IMR-90 (cell line): ENCODE data around the gene DMRT1. TPM values are rescaled to one million over a fixed set of nuclear protein-coding genes. Genes with fewer than 3 reads are reported as not detected.

ENCODE experiments used
- ATAC-seq: fragments of 200-7000 bp; cut with Tn5 transposase; 2 replicates; pipeline ENCODE4 v1.9.1; 2020; ENCODE audit warnings: low read depth, mild to moderate bottlenecking, moderate library complexity
- BruUV-seq: library from RNA; stranded (reverse); fragments of 400-500 nt; replicated peaks from 2 replicates; lab custom pipeline; 2021; lab: Mats Ljungman, UMichigan
- CTCF ChIA-PET: fragments of 300-600 bp; formaldehyde crosslinking; extraction: SDS; loops from one replicate; lab custom pipeline; 2021; ENCODE audit warnings: antibody characterized with exemption; lab: Yijun Ruan, JAX
- POLR2A ChIA-PET: fragments of 300-600 bp; sonication (Branson Sonifier 250); formaldehyde crosslinking; loops from one replicate; lab custom pipeline; 2022; ENCODE audit warnings: antibody characterized with exemption; ENCODE audit not compliant: unreplicated experiment; lab: Charles Lee
- DNase-seq: peaks from one replicate; pipeline ENCODE4 v3.0.0; 2013
- H2AFZ ChIP-seq: replicated peaks from 2 replicates; pipeline ENCODE3; 2013; ENCODE audit warnings: low read length, mild to moderate bottlenecking; ENCODE audit not compliant: poor library complexity
- H2AK5ac ChIP-seq: 2 replicates; pipeline ENCODE4 v1.6.1; 2013; ENCODE audit warnings: low read depth, low read length, inconsistent platforms
- H2AK9ac ChIP-seq: replicated peaks from 2 replicates; pipeline ENCODE3; 2013; ENCODE audit warnings: mild to moderate bottlenecking, low read depth, low read length, moderate library complexity; ENCODE audit not compliant: poor library complexity
- H2BK120ac ChIP-seq: 2 replicates; pipeline ENCODE4 v1.6.1; 2013; ENCODE audit warnings: low read depth, low read length, inconsistent platforms
- H2BK15ac ChIP-seq: 3 replicates; pipeline ENCODE4 v1.6.1; 2013; ENCODE audit warnings: low read depth, low read length, inconsistent platforms
- H2BK20ac ChIP-seq: 2 replicates; pipeline ENCODE4 v1.6.1; 2013; ENCODE audit warnings: low read depth, mild to moderate bottlenecking, inconsistent platforms, low read length, moderate library complexity
- H2BK5ac ChIP-seq: 2 replicates; pipeline ENCODE4 v1.6.1; 2013; ENCODE audit warnings: mild to moderate bottlenecking, low read depth, low read length, inconsistent platforms; ENCODE audit not compliant: poor library complexity, severe bottlenecking
- H3K14ac ChIP-seq: replicated peaks from 2 replicates; pipeline ENCODE4 v1.6.1; 2013; ENCODE audit warnings: low read depth, low read length, inconsistent platforms
- H3K18ac ChIP-seq: 2 replicates; pipeline ENCODE4 v1.6.1; 2013; ENCODE audit warnings: low read depth, low read length, control low read depth
- H3K23ac ChIP-seq: 2 replicates; pipeline ENCODE4 v1.6.1; 2013; ENCODE audit warnings: low read depth, low read length, inconsistent platforms
- H3K27ac ChIP-seq: 2 replicates; pipeline ENCODE4 v1.5.1; 2013; ENCODE audit warnings: mild to moderate bottlenecking, control low read depth, low read length; ENCODE audit not compliant: insufficient read depth
- H3K27me3 ChIP-seq: 2 replicates; pipeline ENCODE4 v1.6.1; 2013; ENCODE audit warnings: low read length; ENCODE audit not compliant: control insufficient read depth, insufficient read depth
- H3K36me3 ChIP-seq: 2 replicates; pipeline ENCODE4 v1.6.1; 2013; ENCODE audit warnings: low read length, mixed read lengths; ENCODE audit not compliant: control insufficient read depth, insufficient read depth
- H3K4ac ChIP-seq: 2 replicates; pipeline ENCODE4 v1.6.1; 2013; ENCODE audit warnings: low read depth, low read length, inconsistent platforms
- H3K4me1 ChIP-seq: 2 replicates; pipeline ENCODE4 v1.6.1; 2013; ENCODE audit warnings: low read length, mixed read lengths; ENCODE audit not compliant: control insufficient read depth, insufficient read depth
- H3K4me2 ChIP-seq: 2 replicates; pipeline ENCODE4 v1.6.1; 2013; ENCODE audit warnings: low read depth, mild to moderate bottlenecking, control low read depth, low read length, moderate library complexity
- H3K4me3 ChIP-seq: 2 replicates; pipeline ENCODE4 v1.5.1; 2013; ENCODE audit warnings: low read depth, mild to moderate bottlenecking, control low read depth, low read length, moderate library complexity; ENCODE audit not compliant: insufficient read depth
- H3K56ac ChIP-seq: 2 replicates; pipeline ENCODE4 v1.6.1; 2013; ENCODE audit warnings: low read length, inconsistent platforms; ENCODE audit not compliant: insufficient read depth; ENCODE audit errors: extremely low read depth
- H3K79me1 ChIP-seq, 2 experiments: 2 replicates each; pipeline ENCODE4 v1.6.1; 2013; ENCODE audit warnings: low read length in 2 of 2, inconsistent platforms in 1 of 2, low read depth in 1 of 2
- H3K9ac ChIP-seq: 2 replicates; pipeline ENCODE4 v1.6.1; 2013; ENCODE audit warnings: low read depth, low read length, control low read depth
- H3K9me1 ChIP-seq: 2 replicates; pipeline ENCODE4 v1.6.1; 2013; ENCODE audit warnings: low read length, inconsistent platforms; ENCODE audit not compliant: insufficient read depth
- H3K9me3 ChIP-seq: 2 replicates; pipeline ENCODE4 v1.6.1; 2013; ENCODE audit warnings: low read length; ENCODE audit not compliant: control insufficient read depth, insufficient read depth
- H4K20me1 ChIP-seq: 2 replicates; pipeline ENCODE4 v1.6.1; 2013; ENCODE audit warnings: low read length, inconsistent platforms; ENCODE audit not compliant: insufficient read depth
- H4K5ac ChIP-seq: 2 replicates; pipeline ENCODE4 v1.6.1; 2013; ENCODE audit warnings: mild to moderate bottlenecking, low read depth, low read length, control low read depth
- H4K8ac ChIP-seq, 2 experiments: 2 replicates each; pipeline ENCODE4 v1.6.1; 2013; ENCODE audit warnings: low read depth in 2 of 2, low read length in 2 of 2, control low read depth in 1 of 2, inconsistent platforms in 1 of 2
- H4K91ac ChIP-seq: 2 replicates; pipeline ENCODE4 v1.6.1; 2013; ENCODE audit warnings: low read depth, low read length, inconsistent platforms; ENCODE audit not compliant: insufficient read depth
- BHLHE40 ChIP-seq: fragments of 150-350 bp; IDR thresholded peaks from 2 replicates; pipeline ENCODE4 v1.6.1; 2016; ENCODE audit warnings: mild to moderate bottlenecking, low read depth, low read length
- CEBPB ChIP-seq: IDR thresholded peaks from 2 replicates; pipeline ENCODE4 v1.6.1; 2012; ENCODE audit warnings: low read depth, low read length, improper control_type of control experiment
- CHD1 ChIP-seq: IDR thresholded peaks from 2 replicates; pipeline ENCODE4 v1.6.1; 2012; ENCODE audit warnings: low read depth, low read length, improper control_type of control experiment
- CTCF ChIP-seq: conservative IDR thresholded peaks from 2 replicates; pipeline ENCODE4 v1.5.1; 2012; ENCODE audit warnings: mild to moderate bottlenecking, low read depth, low read length, improper control_type of control experiment
- FOS ChIP-seq: fragments of 150-350 bp; IDR thresholded peaks from 2 replicates; pipeline ENCODE4 v1.6.1; 2016; ENCODE audit warnings: low read depth, low read length
- MAFK ChIP-seq: IDR thresholded peaks from 2 replicates; pipeline ENCODE4 v1.6.1; 2012; ENCODE audit warnings: low read depth, low read length, improper control_type of control experiment
- MAZ ChIP-seq: IDR thresholded peaks from 2 replicates; pipeline ENCODE4 v1.6.1; 2012; ENCODE audit warnings: low read depth, mild to moderate bottlenecking, low read length, improper control_type of control experiment, moderate library complexity, borderline replicate concordance
- MXI1 ChIP-seq: IDR thresholded peaks from 2 replicates; pipeline ENCODE4 v1.6.1; 2012; ENCODE audit warnings: low read depth, mild to moderate bottlenecking, low read length, moderate library complexity, borderline replicate concordance
- NFE2L2 ChIP-seq: fragments of 150-350 bp; IDR thresholded peaks from 2 replicates; pipeline ENCODE4 v1.6.1; 2016; ENCODE audit warnings: low read depth, mild to moderate bottlenecking, low read length
- RAD21 ChIP-seq: IDR thresholded peaks from 2 replicates; pipeline ENCODE4 v1.6.1; 2012; ENCODE audit warnings: low read length, improper control_type of control experiment
- RCOR1 ChIP-seq: IDR thresholded peaks from 2 replicates; pipeline ENCODE4 v1.6.1; 2012; ENCODE audit warnings: mild to moderate bottlenecking, low read length, improper control_type of control experiment; ENCODE audit not compliant: insufficient replicate concordance
- RFX5 ChIP-seq: IDR thresholded peaks from 2 replicates; pipeline ENCODE4 v1.8.0; 2012; ENCODE audit warnings: low read depth, mild to moderate bottlenecking, low read length, moderate library complexity
- SMC3 ChIP-seq: fragments of 150-350 bp; IDR thresholded peaks from 2 replicates; pipeline ENCODE4 v1.6.1; 2016; ENCODE audit warnings: low read depth, mild to moderate bottlenecking, antibody characterized with exemption, low read length, moderate library complexity
- WGBS, 2 experiments: methylation state at CpG; one replicate each; pipeline versions ENCODE4 v1.1.5 to v1.1.7; 2013; ENCODE audit warnings: missing lambda C conversion rate in 2 of 2; ENCODE audit not compliant: insufficient read length in 1 of 2; ENCODE audit errors: extremely low coverage in 2 of 2; 5-methylcytosine and 5-hydroxymethylcytosine counted together
- dilution Hi-C: fragments of 300-500 bp; cut with HindIII; formaldehyde crosslinking; loops from one replicate; pipeline ENCODE4 v1.14.3; 2018; ENCODE audit warnings: low sequenced_read_pairs; ENCODE audit not compliant: unreplicated experiment
- in situ Hi-C: fragments of 300-500 bp; cut with MboI; formaldehyde crosslinking; loops from 3 replicates; pipeline ENCODE4 v1.14.3; 2019; ENCODE audit warnings: low sequenced_read_pairs, inconsistent platforms, mixed read lengths
- intact Hi-C: fragments of 100-400 bp; cut with micrococcal nuclease; formaldehyde crosslinking; loops from 2 replicates; pipeline ENCODE4 v1.10.0; 2022
- polyA plus RNA-seq, 3 experiments: library from polyadenylated mRNA; depleted of rRNA; stranded (reverse); fragments of >200 nt; gene quantifications; 2 replicates each; pipeline ENCODE4 v1.2.3, GENCODE V29; 2012; ENCODE audit warnings: low replicate concordance in 1 of 3
- total RNA-seq: library from RNA; depleted of rRNA; stranded (reverse); fragments of >200 nt; gene quantifications from 2 replicates; pipeline ENCODE4 v1.2.3, GENCODE V29; 2012
- TF ChIP-seq, protein P1 (sequence below): fragments of 150-350 bp; IDR thresholded peaks from 2 replicates; pipeline ENCODE4 v1.6.1; 2016; ENCODE audit warnings: low read depth, mild to moderate bottlenecking, low read length, moderate library complexity, borderline replicate concordance

DMRT1 gene
- total and polyA plus RNA-seq, 2 of the 4 experiments (the other 2 are of a cell fraction) = not detected

GRCh38 chr9:846852-847251, 5.4 kb downstream of the DMRT1 start:
- Histone ChIP-seq H2BK15ac (no peak overlapping the region), H4K5ac (no peak overlapping the region), H4K20me1 (no peaks in the 10 kb centered on the region), H3K18ac (no peak overlapping the region), H2BK20ac (no peak overlapping the region), H2AK9ac (no peak overlapping the region), H3K23ac (no peak overlapping the region), H2BK5ac (no peak overlapping the region), H3K4me3 (no peak overlapping the region), H3K56ac (no peak overlapping the region), H4K91ac (no peak overlapping the region), H3K4me2 (no peak overlapping the region), H2AK5ac (no peak overlapping the region), H3K4ac (no peak overlapping the region), H3K4me1 (no peaks in the 10 kb centered on the region), H2BK120ac (no peak overlapping the region), H3K9me1 (no peaks in the 10 kb centered on the region), H3K27ac (no peak overlapping the region), H3K14ac (no peak overlapping the region), H3K79me1 (no peaks in the 10 kb centered on the region), H3K27me3 (peaks cover 37% of the 10 kb centered on the region), H4K8ac (no peak overlapping the region), H2AFZ (no peak overlapping the region), H3K9ac (no peak overlapping the region), H3K9me3 (no peaks in the 10 kb centered on the region), H3K36me3 (no peaks in the 10 kb centered on the region)
- 40% methylated on average over 1 of the region's 7 CpGs; no CpG with 5 or more reads in 1 of the 2 experiments for WGBS, 2 experiments
- in situ Hi-C loops (no loop called here), intact Hi-C loops (no loop called here), dilution Hi-C loops (no loop called here)
- BruUV-seq = no TSS peak
- TF ChIP-seq CHD1 (no peak), RAD21 (no peak), RFX5 (no peak), BHLHE40 (no peak), MAFK (no peak), FOS (no peak), MAZ (no peak), SMC3 (no peak), CTCF (no peak), CEBPB (no peak), MXI1 (no peak), NFE2L2 (no peak), RCOR1 (no peak)
- TF ChIP-seq, protein P1, sequence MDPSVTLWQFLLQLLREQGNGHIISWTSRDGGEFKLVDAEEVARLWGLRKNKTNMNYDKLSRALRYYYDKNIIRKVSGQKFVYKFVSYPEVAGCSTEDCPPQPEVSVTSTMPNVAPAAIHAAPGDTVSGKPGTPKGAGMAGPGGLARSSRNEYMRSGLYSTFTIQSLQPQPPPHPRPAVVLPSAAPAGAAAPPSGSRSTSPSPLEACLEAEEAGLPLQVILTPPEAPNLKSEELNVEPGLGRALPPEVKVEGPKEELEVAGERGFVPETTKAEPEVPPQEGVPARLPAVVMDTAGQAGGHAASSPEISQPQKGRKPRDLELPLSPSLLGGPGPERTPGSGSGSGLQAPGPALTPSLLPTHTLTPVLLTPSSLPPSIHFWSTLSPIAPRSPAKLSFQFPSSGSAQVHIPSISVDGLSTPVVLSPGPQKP = no peak
- no peak for DNase-seq
- no peak for ATAC-seq
- POLR2A ChIA-PET = interaction anchor here (0.6 kb wide), 1 partner anchor 52 kb away, joined by 3 read pairs; no protein-coding TSS in a partner anchor
- CTCF ChIA-PET = no interaction called here
